Left cardiac atrium (tissue), 4 donors: ENCODE data around the gene PLPPR1. TPM values are rescaled to one million over a fixed set of nuclear protein-coding genes. Genes with fewer than 3 reads are reported as not detected.
"Not testable (repeated sequence)": the region's sequence is repeated elsewhere in the genome, so short reads cannot be mapped to it uniquely, and the experiment has no call there.

Experiments used
- ATAC-seq, 2 donors: fragments of 200-7000 bp; cut with Tn5 transposase; one replicate each; pipeline ENCODE4 v1.9.1; 2020; ENCODE audit warnings: mild to moderate bottlenecking in 2 of 2, moderate library complexity in 2 of 2
- DNase-seq: peaks from one replicate; pipeline ENCODE4 v3.0.0-alpha.2; 2020
- intact Hi-C, 2 donors: fragments of 100-400 bp; cut with DNase I; formaldehyde crosslinking; loops; one replicate each; pipeline versions ENCODE4 v1.14.1 to v1.15.1; 2022 to 2023
- total RNA-seq, 2 donors: library from RNA; stranded (reverse); fragmentation: NEBNext Ultra II Directional; extraction: Animal tissue kit (Norgen Biotek cat#: 25700); gene quantifications; one replicate each; pipeline ENCODE4 v1.2.1, GENCODE V29; 2021
- donor health status: DM: no; HTN: yes; CAD: no.
- donor health status: DM: no; HTN: yes; CAD: no; lungs with severe emphysema.
- donor health status: DM: yes; HTN: yes; CAD: no.
- donor health status: Dilated cardiomyopathy.

PLPPR1 gene
- total RNA-seq, 2 donors from 2014 or later, result 0.18 TPM; not detected in 1

DNA sequence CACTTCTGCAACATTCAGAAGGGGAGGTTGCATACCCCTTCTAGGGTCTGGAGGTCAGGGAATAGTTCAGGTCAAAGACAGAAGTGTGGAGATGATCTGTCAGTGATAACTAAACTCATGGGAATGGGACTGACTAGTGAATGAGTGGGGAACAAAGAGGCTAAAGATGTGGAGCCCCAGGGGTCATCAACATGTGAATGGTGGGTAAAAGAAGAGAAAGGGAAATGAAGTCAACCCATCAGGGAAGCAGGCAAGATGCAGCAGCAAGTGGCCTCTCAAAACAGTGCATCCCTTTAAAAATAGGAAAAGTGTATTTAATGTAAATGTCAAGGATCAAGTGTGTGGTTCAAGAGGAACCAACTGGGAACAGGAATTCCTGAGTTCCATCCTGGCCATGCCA lies 69.9 kb downstream of the PLPPR1 start:
- intact Hi-C loops, result no loop called here
- ATAC-seq (no peak), DNase-seq (no peak)

DNA sequence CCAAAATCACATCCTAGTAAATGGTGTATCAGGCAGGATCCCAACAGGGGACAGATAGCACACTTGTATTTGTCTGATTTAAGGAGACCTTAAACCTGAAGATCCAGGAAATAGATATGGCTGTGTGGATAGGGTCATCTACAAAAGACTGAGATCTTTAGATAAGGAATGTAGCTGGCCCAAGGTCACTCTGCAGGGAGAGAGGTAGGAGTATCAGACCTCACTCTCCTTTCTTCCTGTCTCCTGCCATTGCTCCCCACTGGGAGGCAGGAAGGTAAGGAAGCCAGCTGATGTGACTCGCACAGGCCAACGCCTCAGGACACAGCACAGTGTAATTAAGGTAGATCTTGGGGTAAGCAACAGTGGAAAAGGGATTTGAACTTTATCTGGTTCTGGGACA lies 85.8 kb downstream of the PLPPR1 start:
- intact Hi-C loops, result loop anchor here in 1 of 2 donors (10.0 kb wide), 1 partner anchor 200 kb away; no protein-coding TSS in a partner anchor
- DNase-seq, result no peak
- ATAC-seq, result no peak

DNA sequence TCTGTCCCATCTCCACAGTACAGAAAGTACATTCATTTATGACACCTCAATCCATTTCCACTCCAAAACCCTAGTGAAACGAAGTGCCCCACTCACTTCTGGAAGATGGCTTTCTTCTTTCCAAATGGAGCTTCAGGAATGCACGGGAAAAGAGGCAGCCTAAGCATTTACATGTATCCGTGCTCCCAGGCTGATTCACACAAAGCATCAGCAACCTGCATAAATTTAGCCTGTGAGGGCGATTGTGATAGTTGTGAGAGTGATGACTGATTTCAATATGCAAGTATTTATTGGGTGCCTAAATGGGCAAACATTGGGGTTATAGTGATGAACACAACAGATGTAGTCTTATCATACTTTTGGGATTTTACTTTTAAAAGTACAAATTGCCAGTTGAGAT lies 86.6 kb downstream of the PLPPR1 start:
- intact Hi-C loops, result loop anchor here (5.0 to 10.0 kb wide), 2 partner anchors 197 to 200 kb away; no protein-coding TSS in a partner anchor
- DNase-seq (no peak), ATAC-seq (no peak)

DNA sequence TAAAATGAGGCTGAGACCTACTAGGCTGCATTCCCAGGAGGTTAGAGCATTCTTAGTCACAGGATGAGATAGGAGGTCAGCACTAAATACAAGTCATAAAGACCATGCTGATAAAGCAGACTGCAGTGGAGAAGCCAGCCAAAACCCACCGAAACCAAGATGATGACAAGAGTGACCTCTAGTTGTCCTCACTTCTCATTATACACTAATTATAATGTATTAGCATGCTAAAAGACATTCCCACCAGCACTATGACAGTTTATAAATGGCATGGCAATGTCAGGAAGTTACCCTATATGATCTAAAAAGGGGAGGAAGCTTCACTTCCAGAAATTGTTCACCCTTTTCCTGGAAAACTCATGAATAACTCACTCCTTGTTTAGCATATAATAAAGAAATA lies 88.6 kb downstream of the PLPPR1 start:
- intact Hi-C loops, result loop anchor here (5.0 to 10.0 kb wide), 2 partner anchors 195 to 198 kb away; no protein-coding TSS in a partner anchor
- ATAC-seq (no peak), DNase-seq (no peak)

DNA sequence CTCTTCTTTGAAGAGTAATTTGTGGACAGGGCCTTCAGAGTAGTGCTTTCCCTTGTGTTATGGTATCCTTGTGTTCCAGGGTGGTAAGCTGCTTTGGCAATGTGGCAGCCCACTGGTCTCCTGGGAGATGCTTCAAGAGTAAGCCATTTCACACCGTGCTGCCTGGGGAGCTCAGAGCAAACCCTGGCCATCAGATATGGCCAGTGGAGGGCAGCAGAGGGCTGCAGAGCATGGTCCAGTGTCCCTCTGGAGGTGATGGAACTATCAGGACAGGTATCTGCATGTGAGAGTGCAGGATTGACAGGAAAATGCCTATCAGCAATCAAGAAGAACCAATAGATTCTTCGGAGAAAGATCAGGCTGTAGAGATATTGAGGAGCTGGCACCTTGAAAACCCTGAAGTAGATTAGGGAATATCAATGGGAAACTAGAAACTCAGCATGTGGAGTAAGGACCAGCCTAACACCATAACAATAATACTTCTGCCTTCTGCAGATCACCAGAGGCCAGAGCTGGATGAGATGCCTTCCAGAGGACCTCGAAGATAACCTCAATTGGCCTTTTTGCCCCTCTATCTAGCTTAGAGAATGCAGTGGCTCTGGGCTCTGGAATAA lies 90.8 kb downstream of the PLPPR1 start:
- DNase-seq, result peak; percentile 32
- ATAC-seq, result peak; percentile 70 to 79
- intact Hi-C loops, result loop anchor here (2.0 to 10.0 kb wide), 3 partner anchors 117 to 195 kb away; no protein-coding TSS in a partner anchor

DNA sequence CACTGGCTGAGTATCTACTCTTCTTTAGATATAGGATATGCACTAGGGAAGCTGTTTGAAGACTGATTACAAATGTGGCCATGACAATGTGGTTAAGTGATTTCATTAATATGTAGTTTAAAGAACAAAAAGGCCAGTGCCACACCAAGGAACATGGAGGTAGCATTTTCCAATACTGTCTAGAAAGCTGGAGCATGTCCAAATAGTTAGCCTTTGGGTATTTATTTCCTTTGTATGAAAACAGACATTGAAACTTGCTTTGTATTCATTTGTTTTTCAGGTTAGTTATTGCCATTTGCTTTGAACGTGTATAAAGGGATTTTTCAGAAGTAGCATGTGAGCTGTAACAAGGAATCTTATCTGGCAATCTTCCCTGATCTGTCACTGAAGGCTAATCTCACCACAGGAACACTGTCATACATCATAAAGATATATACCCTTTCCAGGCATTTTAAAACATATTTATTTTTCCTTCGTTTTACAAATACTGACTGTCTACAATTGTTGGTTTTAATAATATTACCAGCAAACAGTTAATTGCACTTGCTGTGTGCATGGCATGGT lies 93.4 kb downstream of the PLPPR1 start:
- ATAC-seq (no peak), DNase-seq (no peak)
- intact Hi-C loops, result no loop called here

DNA sequence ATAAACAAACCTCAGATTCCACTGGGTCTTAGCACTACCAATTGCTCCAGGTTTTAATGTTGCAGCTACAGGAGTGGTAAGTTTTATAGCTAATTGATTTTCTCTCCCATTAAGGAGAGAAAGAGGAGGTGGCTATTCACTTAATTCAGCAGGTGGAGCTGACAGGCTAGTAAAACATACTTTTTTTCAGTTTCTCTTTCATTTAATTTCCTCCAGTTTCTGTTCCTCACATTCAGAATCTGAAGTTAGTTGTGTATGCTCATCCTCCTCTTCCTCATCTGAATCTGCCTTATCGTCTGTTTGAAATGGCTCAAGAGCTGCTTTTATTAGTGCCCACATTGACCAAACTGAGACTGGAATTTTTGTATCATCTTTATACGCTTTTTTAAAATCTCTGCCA lies 98.0 kb downstream of the PLPPR1 start:
- no peak for ATAC-seq
- no peak for DNase-seq
- intact Hi-C loops, result no loop called here

DNA sequence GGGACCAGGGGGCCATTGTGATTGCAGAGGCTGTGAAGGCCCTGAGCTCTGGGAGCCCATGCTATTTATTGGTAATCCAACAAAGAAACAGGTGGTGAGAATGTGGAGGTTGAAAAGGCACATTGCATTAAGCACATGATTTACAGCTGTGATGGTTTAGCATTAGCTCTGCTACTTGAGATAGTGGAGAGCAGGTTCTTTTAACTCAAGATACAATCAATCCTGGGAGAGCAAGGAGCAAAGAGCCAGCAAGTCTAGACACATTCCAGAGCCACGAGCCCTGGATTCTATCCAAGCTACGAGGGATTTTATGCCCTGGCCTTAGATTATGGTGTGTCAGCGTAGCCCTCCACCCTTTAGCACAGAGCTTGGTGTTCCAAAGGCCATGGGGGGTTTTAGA lies 98.8 kb downstream of the PLPPR1 start:
- intact Hi-C loops, DNase-seq: not testable (repeated sequence)

DNA sequence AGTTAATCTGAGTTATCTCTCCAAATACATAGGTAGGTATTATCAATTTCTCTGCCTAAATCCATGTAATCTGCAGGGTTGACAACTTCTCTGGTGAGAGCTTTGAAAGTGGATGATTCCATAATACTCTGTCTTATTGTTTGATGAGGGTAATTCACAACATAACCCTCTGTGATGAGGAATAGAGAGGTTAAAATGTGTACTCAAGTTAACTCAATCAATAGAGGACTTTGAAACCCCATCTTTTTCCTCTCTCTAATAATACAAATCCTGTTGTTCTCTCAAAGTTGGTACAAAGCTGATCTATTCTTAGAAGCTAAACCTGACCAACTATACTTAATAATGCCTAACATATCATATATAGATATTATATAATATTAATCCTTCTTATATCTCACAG lies 100.1 kb downstream of the PLPPR1 start:
- ATAC-seq (no peak), DNase-seq (no peak)
- intact Hi-C loops, result no loop called here

More for the DNA sequence above, 98.8 kb downstream of the PLPPR1 start:
- not testable (repeated sequence) for ATAC-seq

DNA sequence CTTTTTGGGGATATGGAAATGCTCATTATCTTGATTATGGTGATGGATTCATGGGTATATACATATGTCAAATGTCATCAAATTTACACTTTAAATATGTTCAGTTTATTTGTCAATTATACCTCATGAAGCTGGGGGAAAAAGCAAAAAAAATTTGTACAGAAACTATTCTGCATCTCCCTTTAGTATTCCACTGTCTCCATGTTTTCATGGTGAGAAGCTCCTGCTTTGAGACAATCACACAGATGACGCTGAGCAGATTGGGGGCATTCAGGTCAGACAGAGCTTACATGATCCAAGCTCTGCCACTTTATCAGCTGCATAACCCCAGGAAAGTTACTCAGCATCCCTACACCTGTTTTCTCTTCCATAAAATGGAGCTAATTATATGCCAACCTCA lies 101.5 kb downstream of the PLPPR1 start:
- ATAC-seq (no peak), DNase-seq (no peak)
- intact Hi-C loops, result no loop called here

DNA sequence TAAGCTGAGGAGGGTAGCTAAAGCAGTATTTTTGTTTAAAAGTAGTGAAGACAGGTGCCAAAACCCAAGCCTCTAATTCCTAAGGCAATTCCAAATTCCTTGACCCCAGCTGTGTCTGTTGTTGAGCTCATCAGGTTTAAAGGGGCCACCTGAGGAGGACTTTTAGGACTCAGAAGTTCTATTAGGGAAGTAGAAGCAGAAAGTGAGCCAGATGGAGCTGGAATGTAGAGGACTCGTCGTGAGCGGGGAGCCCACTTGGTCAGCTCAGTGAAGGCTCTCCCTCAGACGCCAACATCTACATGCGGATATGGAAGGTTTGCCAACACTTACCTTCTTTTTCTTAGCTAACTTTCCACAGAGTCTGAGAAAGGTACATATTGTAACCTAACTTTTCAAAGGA lies 102.8 kb downstream of the PLPPR1 start:
- no peak for ATAC-seq
- DNase-seq, result no peak
- intact Hi-C loops, result no loop called here

DNA sequence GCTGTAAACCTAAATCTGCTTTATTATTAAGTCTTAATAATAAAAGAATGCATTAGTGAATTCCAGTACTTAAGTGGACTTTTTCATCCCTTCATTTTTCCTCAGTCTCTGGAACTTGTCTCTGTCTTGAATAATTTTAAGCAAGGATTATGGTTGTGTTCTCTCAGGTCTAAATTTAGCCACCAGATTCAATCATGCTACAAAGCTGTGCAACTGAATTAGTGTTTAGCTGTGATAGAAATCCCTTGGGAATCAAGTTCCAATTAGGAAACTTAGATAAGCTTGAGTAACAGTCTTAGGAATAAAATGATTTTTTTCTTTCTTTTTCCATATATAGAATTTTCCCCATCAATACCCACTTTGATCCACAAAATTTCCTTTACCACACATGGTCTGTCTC lies 104.3 kb downstream of the PLPPR1 start:
- ATAC-seq (no peak), DNase-seq (no peak)
- intact Hi-C loops, result no loop called here

DNA sequence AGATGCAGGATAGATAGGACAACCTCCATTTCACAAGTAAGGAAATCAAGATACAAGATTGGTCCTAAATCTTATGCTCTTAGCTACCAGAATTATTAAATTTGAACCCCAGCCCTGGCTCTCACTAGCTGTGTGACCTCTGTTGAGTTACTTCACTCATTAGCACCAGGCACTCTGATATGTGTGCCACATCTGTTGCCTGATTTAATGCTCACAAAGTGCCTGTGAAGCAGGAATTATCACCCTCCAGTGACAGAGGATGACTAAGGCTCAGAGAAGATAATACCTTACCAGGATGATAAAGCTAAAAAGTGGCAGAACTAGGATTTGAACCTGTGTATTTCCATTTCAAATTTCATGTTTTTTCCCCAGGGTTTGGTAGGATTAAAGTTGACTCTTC lies 110.0 kb downstream of the PLPPR1 start:
- no peak for DNase-seq
- ATAC-seq, result peak in 1 of 2 donors; percentile 68
- intact Hi-C loops, result no loop called here

DNA sequence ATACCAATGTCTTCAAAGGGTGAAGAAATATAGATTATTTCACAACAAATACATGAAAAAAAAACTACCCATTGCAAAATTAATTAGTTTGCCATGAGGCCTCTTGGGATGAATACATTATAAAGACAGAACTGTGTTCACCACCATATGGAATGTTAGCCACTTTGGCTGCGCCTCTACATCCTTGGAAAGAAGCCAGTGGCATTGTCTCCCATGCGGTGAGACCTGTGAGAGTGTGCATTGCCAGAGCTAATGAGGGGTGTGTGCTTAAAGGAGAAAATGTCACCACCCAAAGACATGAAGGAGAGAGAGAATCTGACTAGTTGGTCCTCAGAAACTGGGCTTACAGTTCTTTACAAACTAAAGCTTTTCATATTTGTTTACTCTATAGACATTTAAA lies 110.6 kb downstream of the PLPPR1 start:
- no peak for ATAC-seq
- intact Hi-C loops, result no loop called here
- no peak for DNase-seq

DNA sequence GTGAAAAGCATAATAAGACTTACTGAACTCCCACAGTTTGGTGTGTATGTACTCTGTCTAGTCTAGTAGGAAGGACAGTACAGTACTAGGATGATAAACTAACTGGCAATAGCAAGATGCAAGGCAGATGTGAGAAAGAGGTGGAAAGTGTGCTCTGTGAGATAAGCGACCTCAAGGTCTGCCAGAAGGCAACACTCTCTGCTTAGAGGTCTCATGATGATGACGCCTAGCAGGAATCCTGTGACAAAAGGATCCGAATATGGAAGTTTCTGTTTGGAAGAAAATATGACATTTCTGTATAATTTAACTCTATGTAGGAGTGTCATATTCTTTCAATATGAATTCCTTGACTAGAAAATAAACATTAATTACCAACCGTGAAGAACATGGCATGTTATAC lies 112.2 kb downstream of the PLPPR1 start:
- ATAC-seq (peak in 1 of 2 donors; percentile 79), DNase-seq (no peak)
- intact Hi-C loops, result no loop called here

DNA sequence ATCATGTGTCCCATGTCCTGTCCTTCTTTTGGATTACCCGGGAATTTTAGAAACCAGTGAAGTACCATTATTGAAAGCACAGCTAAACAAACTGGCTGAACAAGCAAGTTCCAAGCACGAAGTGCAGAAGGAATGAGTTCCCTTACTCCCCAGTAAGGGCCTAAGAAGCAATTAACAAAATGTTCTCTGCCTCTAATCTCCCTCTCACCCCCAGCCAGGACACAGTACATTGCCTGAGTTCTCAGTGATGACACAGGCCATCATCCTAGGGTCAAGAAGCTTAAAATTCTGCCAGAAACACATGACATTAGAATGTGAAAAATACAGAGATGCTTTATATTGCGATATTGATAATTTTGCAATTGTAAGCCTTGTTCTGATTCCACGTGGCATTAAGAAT lies 118.0 kb downstream of the PLPPR1 start:
- DNase-seq (no peak), ATAC-seq (peak in 1 of 2 donors; percentile 70)
- intact Hi-C loops, result no loop called here

DNA sequence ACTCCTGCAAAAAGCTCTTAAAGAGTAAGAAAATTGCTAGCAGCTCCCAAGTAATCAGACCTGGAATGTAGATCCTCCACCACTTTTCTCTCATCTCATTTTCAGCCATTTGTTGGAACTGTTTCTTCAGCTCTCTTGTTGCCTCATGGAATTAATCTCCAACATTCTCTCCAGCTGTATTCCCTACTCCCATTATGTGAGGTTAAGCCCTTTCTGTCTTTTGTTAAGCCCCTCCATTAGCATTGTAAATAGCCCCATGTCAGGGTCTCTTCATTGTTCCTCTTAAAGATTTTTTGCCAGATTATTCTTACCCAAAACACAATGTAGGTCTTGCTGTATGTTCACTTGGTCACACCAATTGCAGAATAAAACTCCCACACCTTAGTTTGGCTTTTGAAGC lies 119.8 kb downstream of the PLPPR1 start:
- no peak for ATAC-seq
- intact Hi-C loops, result no loop called here
- DNase-seq, result no peak

DNA sequence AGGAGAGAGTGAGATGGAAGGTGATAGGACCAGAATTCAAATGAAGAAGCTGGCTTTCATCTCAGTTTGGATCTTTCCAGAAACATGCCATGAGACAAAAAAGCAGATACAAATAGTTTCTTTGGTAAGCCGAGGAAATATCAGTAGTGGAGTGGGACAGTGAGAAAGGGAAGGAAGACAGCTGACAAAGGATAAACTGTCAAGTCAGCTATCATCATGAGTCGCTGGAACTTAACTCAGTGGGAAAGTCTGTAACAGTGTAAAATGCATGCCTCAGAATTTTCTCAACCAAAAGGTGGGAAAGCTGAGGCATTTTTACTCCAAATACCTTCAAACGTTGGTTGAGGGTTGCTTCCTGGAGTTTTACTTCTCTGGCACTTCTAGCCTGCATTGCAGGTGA lies 129.8 kb downstream of the PLPPR1 start:
- intact Hi-C loops, result no loop called here

DNA sequence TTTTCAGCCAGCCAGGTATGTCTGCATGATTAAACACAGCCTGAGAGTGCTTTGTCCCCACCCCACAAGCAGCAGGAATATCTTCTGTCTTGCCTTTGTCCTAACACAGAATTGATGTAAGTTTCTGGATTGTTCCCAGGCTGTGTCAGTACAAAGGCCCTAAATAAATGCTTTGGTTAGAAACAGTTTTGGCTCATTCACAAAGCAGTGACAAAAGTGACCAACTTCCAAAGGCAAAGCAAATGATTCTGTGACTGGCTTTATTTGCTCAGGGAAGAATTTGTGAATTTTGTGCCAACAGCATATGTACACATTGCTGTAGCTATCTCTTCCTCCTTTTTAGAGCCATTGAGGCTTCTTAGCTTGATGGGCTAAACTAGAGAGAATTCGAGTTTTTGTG lies 133.7 kb downstream of the PLPPR1 start:
- intact Hi-C loops, result no loop called here
- no peak for ATAC-seq
- no peak for DNase-seq

More for the DNA sequence above, 129.8 kb downstream of the PLPPR1 start:
- ATAC-seq (no peak), DNase-seq (no peak)

DNA sequence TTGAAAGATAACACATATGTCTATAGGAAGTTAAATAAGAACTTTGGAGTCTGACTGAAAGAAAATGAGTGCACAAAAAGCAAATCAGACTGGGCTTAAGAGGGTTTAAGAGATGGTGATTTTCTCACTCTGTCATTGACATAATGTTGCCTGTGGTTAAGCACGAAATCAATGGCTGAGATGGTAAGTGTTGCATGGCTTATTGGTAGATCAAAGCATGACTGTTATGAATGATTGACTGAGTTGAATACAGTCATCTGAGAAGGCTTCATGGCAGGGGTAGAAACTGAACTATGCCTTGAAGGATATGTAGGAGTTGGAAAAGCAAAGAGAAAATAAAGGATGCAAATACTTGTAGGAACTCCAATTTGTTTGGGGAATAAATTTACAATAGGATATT lies 136.6 kb downstream of the PLPPR1 start:
- no peak for ATAC-seq
- intact Hi-C loops, result no loop called here
- no peak for DNase-seq

DNA sequence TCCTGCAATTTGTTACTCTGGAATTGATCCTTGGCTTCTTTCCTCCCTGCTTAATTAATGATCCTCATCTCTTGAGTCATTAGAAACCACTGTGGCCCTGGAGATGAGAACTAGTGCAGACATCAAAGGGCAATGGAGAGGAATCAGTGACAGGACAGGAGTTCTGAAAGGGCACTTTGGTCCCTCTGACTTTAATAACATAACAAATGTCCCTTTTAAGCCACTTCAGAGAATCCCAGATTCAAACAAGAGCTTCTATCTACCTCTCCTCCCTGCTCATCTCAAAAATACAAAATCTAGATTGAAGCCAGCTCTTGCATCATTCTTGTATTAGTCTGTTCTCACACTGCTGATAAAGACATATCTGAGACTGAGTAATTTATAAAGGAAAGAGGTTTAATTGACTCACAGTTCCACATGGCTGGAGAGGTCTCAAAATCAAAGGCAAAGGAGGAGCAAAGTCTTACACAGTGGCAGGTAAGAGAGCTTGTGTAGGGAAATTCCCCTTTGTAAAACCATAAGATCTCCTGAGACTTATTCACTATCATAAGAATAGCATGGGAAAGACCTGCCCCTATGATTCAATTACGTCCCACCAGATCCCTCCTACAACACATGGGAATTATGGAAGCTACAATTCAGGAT lies 139.1 kb downstream of the PLPPR1 start:
- DNase-seq (no peak), ATAC-seq (peak in 1 of 2 donors; percentile 12)
- intact Hi-C loops, result no loop called here
